Myocyte (in vitro differentiated cells): ENCODE data around the gene ABR. TPM values are rescaled to one million over a fixed set of nuclear protein-coding genes. Genes with fewer than 3 reads are reported as not detected.
"Not testable (repeated sequence)": the region's sequence is repeated elsewhere in the genome, so short reads cannot be mapped to it uniquely, and the experiment has no call there.

ENCODE experiments used
- DNase-seq: peaks from one replicate; pipeline ENCODE4 v3.0.0-alpha.2; 2012; ENCODE audit warnings: low read depth
- total RNA-seq: library from RNA; depleted of rRNA; stranded (reverse); fragments of >200 nt; gene quantifications from 2 replicates; pipeline ENCODE4 v1.2.3, GENCODE V29; 2014

ABR gene
- total RNA-seq, 1 donor from 2014 or later: 71.9 TPM

- DNase-seq: not testable (repeated sequence)
Observed at GRCh38 chr17:1097972-1098744, 81.6 kb downstream of the ABR start.

DNA sequence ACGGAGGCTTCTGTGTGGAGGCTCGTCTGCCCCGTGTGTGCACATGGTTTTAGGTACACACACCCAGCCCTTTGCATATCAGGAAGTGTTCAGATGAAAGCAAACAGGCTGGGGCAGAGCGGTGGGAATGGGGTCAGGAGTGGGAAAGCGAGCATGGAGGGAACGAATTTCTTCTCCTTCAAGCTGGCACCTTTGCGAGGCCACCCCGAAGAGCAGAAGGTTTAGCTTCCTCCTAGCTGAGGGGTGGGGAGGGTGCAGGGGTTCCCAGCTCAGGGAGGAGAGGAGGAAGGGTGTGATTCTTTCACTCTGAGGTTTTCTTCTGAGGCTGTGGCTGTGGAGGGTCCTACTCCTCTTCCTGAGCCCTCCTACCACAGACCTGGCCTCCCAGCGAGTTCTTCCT lies 83.6 kb downstream of the ABR start:
- DNase-seq: no peak

- peak; percentile 8 for DNase-seq
Observed at GRCh38 chr17:1095853-1096173, 84.0 kb downstream of the ABR start.

GRCh38 chr17:1095090-1095852 lies 84.5 kb downstream of the ABR start:
- no peak for DNase-seq

DNA sequence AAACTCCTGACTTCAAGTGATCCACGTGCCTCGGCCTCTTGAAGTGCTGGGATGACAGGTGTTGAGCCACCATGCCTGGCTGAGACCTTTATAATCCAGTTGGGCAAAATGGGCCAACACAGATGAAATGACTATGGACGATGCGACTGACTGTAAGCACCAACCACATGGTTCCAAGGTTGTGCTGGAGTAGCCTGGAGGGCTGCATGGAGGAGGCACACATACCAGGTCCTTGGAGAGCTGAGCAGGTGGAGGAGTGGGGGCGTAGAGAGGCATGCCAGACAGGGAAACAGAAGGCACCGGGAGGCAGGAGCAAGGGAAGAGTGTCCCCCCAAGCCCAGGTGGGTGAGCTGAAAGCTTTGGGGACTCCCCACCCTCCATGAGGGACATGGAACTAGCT lies 85.2 kb downstream of the ABR start:
- no peak for DNase-seq

DNA sequence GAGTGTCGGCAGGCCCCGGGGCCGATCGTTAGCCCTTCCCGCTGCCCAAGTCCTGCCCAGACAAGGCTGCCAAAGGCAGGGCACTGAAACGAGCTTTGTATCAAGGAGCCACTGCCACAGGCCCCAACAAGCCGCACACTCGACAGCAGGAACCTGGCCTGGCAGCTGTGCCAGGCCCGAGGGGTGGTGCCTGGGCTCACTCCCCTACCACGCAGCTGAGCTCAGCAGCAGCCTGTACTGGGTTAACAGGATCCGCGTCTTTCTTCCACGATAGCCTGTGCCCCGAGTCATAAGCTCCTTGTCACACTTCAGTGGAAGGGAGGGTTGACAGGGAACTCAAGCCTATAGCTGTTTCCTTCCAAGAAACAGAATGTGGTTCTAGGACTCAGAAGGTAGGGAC lies 87.9 kb downstream of the ABR start:
- no peak for DNase-seq

DNA sequence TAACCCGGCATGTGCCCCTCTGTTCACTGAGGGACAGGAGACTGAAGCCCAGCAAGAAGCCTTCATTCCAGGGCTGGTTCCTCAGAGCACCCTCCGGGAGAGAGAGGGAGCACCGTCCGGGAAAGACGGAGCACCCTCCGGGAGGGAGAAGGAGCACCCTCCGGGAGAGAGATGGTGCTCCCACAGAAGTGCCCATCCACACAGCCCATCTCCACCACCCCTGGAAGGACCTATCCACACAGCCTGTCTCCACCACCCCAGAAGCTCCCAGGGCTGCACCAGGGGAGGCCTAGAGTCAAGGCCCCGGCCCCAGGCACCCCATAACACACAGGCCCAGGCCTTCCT lies 88.6 kb downstream of the ABR start:
- DNase-seq: no peak

- no peak for DNase-seq
Observed at GRCh38 chr17:1090465-1091189, 89.2 kb downstream of the ABR start.

- no peak for DNase-seq
Observed at GRCh38 chr17:1089915-1090314, 89.9 kb downstream of the ABR start.

DNA sequence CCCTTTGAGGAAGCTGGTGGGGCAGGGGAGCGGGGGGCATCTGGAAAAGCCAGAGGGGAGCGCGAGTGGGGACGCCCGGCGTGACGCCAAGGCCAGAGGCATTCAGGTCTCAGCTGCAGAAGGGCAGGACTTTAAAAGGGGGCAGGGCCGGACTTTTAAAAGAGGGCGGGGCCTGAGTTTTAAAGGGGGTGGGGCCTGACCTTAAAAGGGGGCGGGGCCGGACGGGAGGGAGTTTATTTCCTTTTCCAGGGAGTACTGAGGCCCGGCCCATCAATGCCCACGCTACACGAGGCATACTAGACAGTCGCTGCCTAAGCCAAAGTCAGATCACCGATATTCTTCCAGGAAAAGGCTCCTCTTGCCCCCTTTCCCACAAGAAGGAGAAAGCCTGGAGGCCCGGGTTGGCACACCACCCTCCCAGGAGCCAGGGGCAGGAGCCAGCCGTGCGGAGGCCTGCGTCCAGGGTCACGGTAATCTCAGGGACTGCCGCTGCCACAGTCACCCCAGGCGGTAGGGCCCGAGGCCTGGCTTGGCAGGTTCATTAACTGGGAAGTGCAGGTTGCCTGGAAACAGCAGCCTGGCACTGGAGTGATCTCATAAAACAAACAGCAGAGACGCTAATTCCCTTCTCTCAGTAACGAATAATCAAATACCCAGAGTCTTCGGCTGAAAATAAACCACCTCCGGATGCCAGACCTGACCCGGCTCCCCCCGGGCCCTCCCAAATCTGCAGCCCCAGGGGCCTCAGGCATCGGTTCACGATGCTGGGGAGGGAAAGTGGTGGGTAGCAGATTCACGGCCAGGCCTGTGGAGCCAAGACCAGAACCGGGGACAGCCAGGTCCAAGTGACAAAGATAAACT lies 92.2 kb downstream of the ABR start:
- DNase-seq: no peak

DNA sequence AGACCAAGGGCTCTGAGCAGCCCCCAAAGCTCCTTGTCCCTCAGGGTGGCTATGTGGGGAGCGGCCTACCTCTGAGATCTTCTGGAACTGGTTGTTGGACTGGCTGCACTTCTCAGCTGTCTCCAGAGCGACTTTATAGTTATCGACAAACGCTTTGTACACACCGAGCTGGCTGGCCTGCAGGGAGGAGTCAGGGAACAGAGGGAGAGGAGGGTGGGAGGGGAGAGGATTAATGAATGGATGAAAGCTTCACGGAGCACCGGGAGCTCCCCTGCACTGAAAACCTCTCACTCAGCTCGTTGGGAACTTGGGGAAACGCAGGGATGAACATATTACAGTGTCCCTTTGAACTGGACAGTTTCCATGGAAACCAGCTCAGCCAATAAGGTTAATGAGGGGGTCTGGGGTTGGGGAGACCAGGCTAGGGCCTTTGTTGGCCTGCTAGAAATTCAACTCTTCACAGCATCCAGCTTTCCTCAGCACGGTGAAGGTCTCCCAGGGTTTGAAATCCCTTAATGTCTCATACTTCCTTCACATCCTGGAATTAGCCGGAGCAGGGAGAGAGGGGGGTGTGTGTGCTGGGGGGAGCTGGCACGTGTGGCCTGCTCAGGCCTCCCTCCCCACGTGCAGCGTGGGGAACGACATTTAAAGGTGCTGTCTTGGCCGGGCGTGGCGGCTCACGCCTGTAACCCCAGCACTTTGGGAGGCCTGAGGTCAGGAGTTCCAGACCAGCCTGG lies 96.2 kb downstream of the ABR start:
- no peak for DNase-seq

- no peak for DNase-seq
Observed at GRCh38 chr17:1082579-1082978, 97.2 kb downstream of the ABR start.

DNA sequence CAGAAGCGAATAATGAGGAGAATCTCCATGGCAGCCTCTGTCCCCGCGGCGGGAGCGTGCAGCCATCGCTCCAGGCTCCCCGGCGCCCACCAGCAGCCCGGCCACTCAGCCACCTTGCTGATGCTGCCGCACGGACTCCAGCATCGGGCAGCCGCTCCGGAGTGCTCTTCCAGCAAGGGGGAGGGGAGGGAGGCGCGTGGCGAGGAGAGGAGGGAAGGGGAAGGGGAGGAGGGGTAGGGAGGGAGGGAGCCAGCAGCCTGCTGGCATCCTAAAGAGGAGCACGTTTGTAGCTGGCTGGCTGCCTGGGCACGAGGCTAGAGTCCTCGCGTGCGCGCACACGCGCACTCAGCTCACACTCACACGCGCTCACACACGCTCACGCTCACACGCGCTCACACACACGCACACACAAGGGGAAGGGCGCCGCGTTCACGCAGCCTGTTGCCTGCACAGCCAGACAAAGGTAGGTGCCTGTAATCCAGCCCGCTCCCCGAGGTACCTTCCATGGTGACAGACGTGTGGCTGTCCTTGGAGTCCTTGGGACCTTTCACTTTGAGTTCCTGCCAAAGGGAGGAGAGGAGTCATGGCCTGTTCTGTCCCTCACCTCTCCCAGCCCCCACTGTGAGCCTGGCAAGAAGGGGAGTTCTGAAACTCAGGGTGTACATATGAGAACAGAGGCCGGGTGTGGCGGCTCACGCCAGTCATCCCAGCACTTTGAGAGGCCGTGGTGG lies 100.8 kb downstream of the ABR start:
- no peak for DNase-seq

GRCh38 chr17:1077986-1078711 lies 101.6 kb downstream of the ABR start:
- no peak for DNase-seq

- no peak for DNase-seq
Observed at GRCh38 chr17:1077581-1077985, 102.2 kb downstream of the ABR start.

- no peak for DNase-seq
Observed at GRCh38 chr17:1076982-1077302, 102.8 kb downstream of the ABR start.

DNA sequence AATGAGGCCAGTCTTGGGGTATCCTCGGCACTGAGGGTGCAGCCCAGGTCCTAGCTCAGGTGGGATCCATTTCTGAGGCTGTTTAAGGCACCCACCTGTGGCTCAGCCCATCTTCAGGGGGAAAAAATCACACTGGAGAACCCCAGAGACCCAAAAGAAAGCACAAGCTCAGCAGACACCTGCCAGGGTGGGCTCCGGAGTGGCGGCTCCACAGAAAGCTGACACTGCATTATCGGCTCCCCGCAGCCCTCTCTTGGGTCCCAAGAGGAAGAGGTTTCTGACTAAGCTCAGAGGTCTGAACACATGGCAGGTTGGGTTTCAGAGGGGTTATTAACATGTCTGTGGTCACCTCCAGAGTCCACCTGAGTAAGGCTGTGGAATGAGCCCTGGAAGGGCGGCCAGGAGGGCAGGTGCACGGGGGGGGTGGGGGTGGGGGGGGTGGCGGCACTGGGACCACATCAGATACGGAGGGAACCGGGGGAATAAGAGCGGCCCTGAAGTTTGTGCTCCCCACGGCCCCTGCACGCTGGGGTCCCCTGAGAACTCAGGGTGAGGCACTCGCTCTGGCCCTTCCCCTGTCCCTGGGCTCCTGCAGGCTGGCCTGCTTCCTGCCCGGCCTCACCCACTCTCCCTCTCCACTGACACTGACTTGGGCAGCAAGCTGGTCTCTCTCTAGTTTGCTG lies 103.3 kb downstream of the ABR start:
- peak; percentile 68 for DNase-seq

DNA sequence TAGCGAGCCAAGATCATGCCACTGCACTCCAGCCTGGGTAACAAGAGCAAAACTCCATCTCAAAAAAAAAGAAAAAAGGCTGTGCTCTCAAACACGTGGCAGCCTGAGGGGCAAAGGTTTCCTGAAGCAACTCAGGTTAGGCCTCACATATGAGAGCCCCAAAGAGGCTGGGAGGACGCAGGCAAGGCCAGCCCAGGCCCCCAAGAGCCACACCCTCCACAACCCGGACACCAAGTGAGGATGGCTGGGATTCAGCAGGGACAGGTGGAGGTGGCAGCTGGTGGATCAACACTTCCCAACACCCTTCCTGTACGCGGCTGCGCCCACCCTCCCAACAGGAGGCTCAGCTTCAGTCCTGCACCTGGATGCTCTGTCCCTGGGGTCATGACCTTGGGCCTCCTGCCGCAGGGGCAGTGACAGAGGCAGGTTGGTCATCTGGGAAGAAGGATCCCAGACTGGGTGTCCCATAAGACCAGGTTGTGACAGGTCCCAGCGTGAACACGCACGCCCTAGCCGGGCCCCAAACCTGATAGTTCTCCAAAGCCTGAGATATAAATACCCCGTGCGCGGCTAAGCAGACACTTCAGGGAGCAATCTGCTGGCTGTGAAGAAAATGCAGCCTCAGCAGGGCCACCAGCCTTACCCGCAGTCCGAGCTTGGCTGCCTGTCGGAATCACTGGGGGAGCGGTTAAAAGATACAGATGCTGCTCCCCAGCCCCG lies 104.7 kb downstream of the ABR start:
- DNase-seq: peak; percentile 38
